Mesodermal cell (in vitro differentiated cells): ENCODE measurements around the gene SULF2.

Experiments used
- H3K27ac ChIP-seq: 2 replicates; pipeline ENCODE4 v1.7.0; 2013; ENCODE audit warnings: mild to moderate bottlenecking, low read depth, low read length, moderate library complexity; ENCODE audit not compliant: severe bottlenecking
- H3K36me3 ChIP-seq: 2 replicates; pipeline ENCODE4 v1.7.1; 2013; ENCODE audit warnings: mild to moderate bottlenecking, low read length, moderate library complexity; ENCODE audit not compliant: control insufficient read depth, insufficient read depth
- H3K4me1 ChIP-seq: one replicate; pipeline ENCODE4 v1.7.1; 2013; ENCODE audit warnings: mild to moderate bottlenecking, low read length; ENCODE audit not compliant: insufficient read depth, control insufficient read depth, poor library complexity, severe bottlenecking
- H3K4me3 ChIP-seq: 2 replicates; pipeline ENCODE4 v1.7.0; 2013; ENCODE audit warnings: low read length, control low read depth, mild to moderate bottlenecking; ENCODE audit not compliant: insufficient read depth, poor library complexity, severe bottlenecking; ENCODE audit errors: extremely low read depth
- H3K9me3 ChIP-seq: 2 replicates; pipeline ENCODE4 v1.7.1; 2013; ENCODE audit warnings: mild to moderate bottlenecking, low read length, moderate library complexity; ENCODE audit not compliant: control insufficient read depth
- WGBS, 2 experiments: methylation state at CpG; one replicate each; pipeline ENCODE4 v1.1.5; 2013; ENCODE audit warnings: missing lambda C conversion rate in 2 of 2; ENCODE audit not compliant: insufficient coverage in 2 of 2; 5-methylcytosine and 5-hydroxymethylcytosine counted together

The SULF2 gene

GRCh38 chr20:47694021-47694818 is 91.1 kb downstream of the SULF2 start:
- Histone ChIP-seq H3K4me3 (no peak overlapping the region), H3K4me1 (no peaks in the 10 kb centered on the region), H3K27ac (no peak overlapping the region), H3K9me3 (no peaks in the 10 kb centered on the region), H3K36me3 (peaks cover 37% of the 10 kb centered on the region)
- WGBS, 2 experiments: 93 to 96% methylated on average over 18 to 21 of the region's 21 CpGs

GRCh38 chr20:47691625-47692024 is 93.7 kb downstream of the SULF2 start:
- no peaks in the 10 kb centered on the region for H3K9me3 ChIP-seq
- H3K27ac ChIP-seq: no peak overlapping the region
- H3K4me1 ChIP-seq: peaks cover 16% of the 10 kb centered on the region
- peaks cover 44% of the 10 kb centered on the region for H3K36me3 ChIP-seq
- no peak overlapping the region for H3K4me3 ChIP-seq

GRCh38 chr20:47689731-47690130 is 95.5 kb downstream of the SULF2 start:
- 100% methylated on average over 1 of the region's 1 CpG; no CpG with 5 or more reads in 1 of the 2 experiments for WGBS, 2 experiments
- H3K4me3 ChIP-seq: no peak overlapping the region
- peaks cover 25% of the 10 kb centered on the region for H3K4me1 ChIP-seq
- H3K9me3 ChIP-seq: no peaks in the 10 kb centered on the region
- no peak overlapping the region for H3K27ac ChIP-seq
- peaks cover 47% of the 10 kb centered on the region for H3K36me3 ChIP-seq

GRCh38 chr20:47688385-47689381 is 96.6 kb downstream of the SULF2 start:
- H3K27ac ChIP-seq: no peak overlapping the region
- no peaks in the 10 kb centered on the region for H3K9me3 ChIP-seq
- H3K36me3 ChIP-seq: peaks cover 57% of the 10 kb centered on the region

GRCh38 chr20:47687095-47687987 is 97.9 kb downstream of the SULF2 start:
- peaks cover 59% of the 10 kb centered on the region for H3K36me3 ChIP-seq
- 90 to 95% methylated on average over 16 to 20 of the region's 20 CpGs for WGBS, 2 experiments

More at GRCh38 chr20:47688385-47689381, 96.6 kb downstream of the SULF2 start:
- Histone ChIP-seq H3K4me3 (no peak overlapping the region), H3K4me1 (peaks cover 25% of the 10 kb centered on the region)
- 73 to 78% methylated on average over 9 to 10 of the region's 18 CpGs for WGBS, 2 experiments

GRCh38 chr20:47686545-47686944 is 98.7 kb downstream of the SULF2 start:
- WGBS, 2 experiments: 75 to 88% methylated on average over 12 of the region's 14 CpGs
- H3K4me1 ChIP-seq: peaks cover 29% of the 10 kb centered on the region
- H3K27ac ChIP-seq: peak overlapping the region; percentile 84
- no peak overlapping the region for H3K4me3 ChIP-seq
- H3K36me3 ChIP-seq: peaks cover 64% of the 10 kb centered on the region
- no peaks in the 10 kb centered on the region for H3K9me3 ChIP-seq

More at GRCh38 chr20:47687095-47687987, 97.9 kb downstream of the SULF2 start:
- H3K27ac ChIP-seq: peak overlapping the region; percentile 84
- no peak overlapping the region for H3K4me3 ChIP-seq
- no peaks in the 10 kb centered on the region for H3K9me3 ChIP-seq
- peaks cover 28% of the 10 kb centered on the region for H3K4me1 ChIP-seq

- Histone ChIP-seq H3K36me3 (peaks cover 72% of the 10 kb centered on the region), H3K9me3 (no peaks in the 10 kb centered on the region), H3K4me1 (peaks cover 29% of the 10 kb centered on the region), H3K4me3 (no peak overlapping the region), H3K27ac (no peak overlapping the region)
- 93 to 96% methylated on average over 25 to 26 of the region's 26 CpGs for WGBS, 2 experiments
Measured at GRCh38 chr20:47684306-47685080, 100.8 kb downstream of the SULF2 start.

GRCh38 chr20:47682916-47683315 is 102.4 kb downstream of the SULF2 start:
- no peak overlapping the region for H3K4me3 ChIP-seq
- 92 to 98% methylated on average over 19 of the region's 19 CpGs for WGBS, 2 experiments
- peaks cover 69% of the 10 kb centered on the region for H3K36me3 ChIP-seq
- H3K27ac ChIP-seq: no peak overlapping the region
- H3K9me3 ChIP-seq: no peaks in the 10 kb centered on the region
- H3K4me1 ChIP-seq: peaks cover 20% of the 10 kb centered on the region

- Histone ChIP-seq H3K36me3 (peaks cover 73% of the 10 kb centered on the region), H3K4me1 (peaks cover 18% of the 10 kb centered on the region), H3K27ac (peak overlapping the region; percentile 36), H3K9me3 (no peaks in the 10 kb centered on the region), H3K4me3 (no peak overlapping the region)
- 88 to 89% methylated on average over 16 to 22 of the region's 22 CpGs for WGBS, 2 experiments
Measured at GRCh38 chr20:47682028-47682783, 103.1 kb downstream of the SULF2 start.
